ENCODE results near the gene CIAO1. TPM values are rescaled to one million over a fixed set of nuclear protein-coding genes. Genes with fewer than 3 reads are reported as not detected.
A peak's percentile ranks its signal among the peaks of the same experiment; 100 is the strongest.

The CIAO1 gene
- total and polyA plus RNA-seq, 2 of the 13 experiments (the other 11 are each of a cell fraction or from before 2014, with no cell fraction given), result 99.3 to 120 TPM

- TF ChIP-seq SAP130 (CRISPR knock-in tag; IDR thresholded peaks at IDR 0.05; ENCODE audit: low read depth) (peak; percentile 72), SPEN (CRISPR knock-in tag; IDR thresholded peaks at IDR 0.05; ENCODE audit: low read depth) (0 out of 2 replicates have a peak, but pooled peaks have one; percentile 46), EP300 (IDR thresholded peaks at IDR 0.05; ENCODE audit: low read depth in 2 of 2, low read length in 2 of 2) (peak in 1 of 2 experiments; percentile 51; a peak in 2 of 4 replicates), EP300 (CRISPR knock-in tag; IDR thresholded peaks at IDR 0.05; ENCODE audit: borderline replicate concordance) (no peak; the same call in 1 of the 2 replicates), ZNF614 (CRISPR knock-in tag; IDR thresholded peaks at IDR 0.05; ENCODE audit: borderline replicate concordance) (peak; percentile 79; the same call in 1 of the 2 replicates), MLX (CRISPR knock-in tag; IDR thresholded peaks at IDR 0.05) (no peak), DMAP1 (CRISPR knock-in tag; IDR thresholded peaks at IDR 0.05) (peak; percentile 70; the same call in 1 of the 2 replicates), ZNF660 (CRISPR knock-in tag; IDR thresholded peaks at IDR 0.05; ENCODE audit: borderline replicate concordance, low read depth) (no peak), ZBTB10 (CRISPR knock-in tag; IDR thresholded peaks at IDR 0.05; ENCODE audit: borderline replicate concordance) (no peak), FOSL2 (CRISPR knock-in tag; IDR thresholded peaks at IDR 0.05) (peak; percentile 63), PRDM10 (CRISPR knock-in tag; IDR thresholded peaks at IDR 0.05; ENCODE audit: low read depth) (peak; percentile 94), MED1 (CRISPR knock-in tag; IDR thresholded peaks at IDR 0.05) (0 out of 2 replicates have a peak, but pooled peaks have one; percentile 34), CBX5 (CRISPR knock-in tag; IDR thresholded peaks at IDR 0.05; ENCODE audit: borderline replicate concordance) (peak; percentile 61; the same call in 1 of the 2 replicates), SOX13 (IDR thresholded peaks at IDR 0.05) (no peak), SOX13 (CRISPR knock-in tag; conservative IDR thresholded peaks at IDR 0.05 in 1 of 2, IDR thresholded peaks at IDR 0.05 in 1 of 2) (peak in 1 of 2 experiments; percentile 33; a peak in 1 of 4 replicates), ZMYM2 (CRISPR knock-in tag; IDR thresholded peaks at IDR 0.05) (peak; percentile 52; the same call in 1 of the 2 replicates)
- TF ChIP-seq, protein P1, sequence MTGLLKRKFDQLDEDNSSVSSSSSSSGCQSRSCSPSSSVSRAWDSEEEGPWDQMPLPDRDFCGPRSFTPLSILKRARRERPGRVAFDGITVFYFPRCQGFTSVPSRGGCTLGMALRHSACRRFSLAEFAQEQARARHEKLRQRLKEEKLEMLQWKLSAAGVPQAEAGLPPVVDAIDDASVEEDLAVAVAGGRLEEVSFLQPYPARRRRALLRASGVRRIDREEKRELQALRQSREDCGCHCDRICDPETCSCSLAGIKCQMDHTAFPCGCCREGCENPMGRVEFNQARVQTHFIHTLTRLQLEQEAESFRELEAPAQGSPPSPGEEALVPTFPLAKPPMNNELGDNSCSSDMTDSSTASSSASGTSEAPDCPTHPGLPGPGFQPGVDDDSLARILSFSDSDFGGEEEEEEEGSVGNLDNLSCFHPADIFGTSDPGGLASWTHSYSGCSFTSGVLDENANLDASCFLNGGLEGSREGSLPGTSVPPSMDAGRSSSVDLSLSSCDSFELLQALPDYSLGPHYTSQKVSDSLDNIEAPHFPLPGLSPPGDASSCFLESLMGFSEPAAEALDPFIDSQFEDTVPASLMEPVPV (CRISPR knock-in tag; IDR thresholded peaks at IDR 0.05), result 0 out of 2 replicates have a peak, but pooled peaks have one; percentile 46
- TF ChIP-seq, protein P2, sequence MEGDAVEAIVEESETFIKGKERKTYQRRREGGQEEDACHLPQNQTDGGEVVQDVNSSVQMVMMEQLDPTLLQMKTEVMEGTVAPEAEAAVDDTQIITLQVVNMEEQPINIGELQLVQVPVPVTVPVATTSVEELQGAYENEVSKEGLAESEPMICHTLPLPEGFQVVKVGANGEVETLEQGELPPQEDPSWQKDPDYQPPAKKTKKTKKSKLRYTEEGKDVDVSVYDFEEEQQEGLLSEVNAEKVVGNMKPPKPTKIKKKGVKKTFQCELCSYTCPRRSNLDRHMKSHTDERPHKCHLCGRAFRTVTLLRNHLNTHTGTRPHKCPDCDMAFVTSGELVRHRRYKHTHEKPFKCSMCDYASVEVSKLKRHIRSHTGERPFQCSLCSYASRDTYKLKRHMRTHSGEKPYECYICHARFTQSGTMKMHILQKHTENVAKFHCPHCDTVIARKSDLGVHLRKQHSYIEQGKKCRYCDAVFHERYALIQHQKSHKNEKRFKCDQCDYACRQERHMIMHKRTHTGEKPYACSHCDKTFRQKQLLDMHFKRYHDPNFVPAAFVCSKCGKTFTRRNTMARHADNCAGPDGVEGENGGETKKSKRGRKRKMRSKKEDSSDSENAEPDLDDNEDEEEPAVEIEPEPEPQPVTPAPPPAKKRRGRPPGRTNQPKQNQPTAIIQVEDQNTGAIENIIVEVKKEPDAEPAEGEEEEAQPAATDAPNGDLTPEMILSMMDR (CRISPR knock-in tag; IDR thresholded peaks at IDR 0.05), result peak; percentile 28
Observed at GRCh38 chr2:96317584-96317997, 51.6 kb downstream of the CIAO1 start (continued).

Data from HepG2 (cell line).